GM10266 (cell line): ENCODE measurements around the gene KRT79.

Experiments used
- DNase-seq: peaks from one replicate; pipeline ENCODE4 v3.0.0; 2012; ENCODE audit errors: extremely low spot score
- CTCF ChIP-seq: IDR thresholded peaks from 2 replicates; pipeline ENCODE4 v1.5.1; 2012; ENCODE audit warnings: mild to moderate bottlenecking, low read depth; ENCODE audit not compliant: control insufficient read depth, insufficient read depth; ENCODE audit errors: missing control alignments

The KRT79 gene

DNA sequence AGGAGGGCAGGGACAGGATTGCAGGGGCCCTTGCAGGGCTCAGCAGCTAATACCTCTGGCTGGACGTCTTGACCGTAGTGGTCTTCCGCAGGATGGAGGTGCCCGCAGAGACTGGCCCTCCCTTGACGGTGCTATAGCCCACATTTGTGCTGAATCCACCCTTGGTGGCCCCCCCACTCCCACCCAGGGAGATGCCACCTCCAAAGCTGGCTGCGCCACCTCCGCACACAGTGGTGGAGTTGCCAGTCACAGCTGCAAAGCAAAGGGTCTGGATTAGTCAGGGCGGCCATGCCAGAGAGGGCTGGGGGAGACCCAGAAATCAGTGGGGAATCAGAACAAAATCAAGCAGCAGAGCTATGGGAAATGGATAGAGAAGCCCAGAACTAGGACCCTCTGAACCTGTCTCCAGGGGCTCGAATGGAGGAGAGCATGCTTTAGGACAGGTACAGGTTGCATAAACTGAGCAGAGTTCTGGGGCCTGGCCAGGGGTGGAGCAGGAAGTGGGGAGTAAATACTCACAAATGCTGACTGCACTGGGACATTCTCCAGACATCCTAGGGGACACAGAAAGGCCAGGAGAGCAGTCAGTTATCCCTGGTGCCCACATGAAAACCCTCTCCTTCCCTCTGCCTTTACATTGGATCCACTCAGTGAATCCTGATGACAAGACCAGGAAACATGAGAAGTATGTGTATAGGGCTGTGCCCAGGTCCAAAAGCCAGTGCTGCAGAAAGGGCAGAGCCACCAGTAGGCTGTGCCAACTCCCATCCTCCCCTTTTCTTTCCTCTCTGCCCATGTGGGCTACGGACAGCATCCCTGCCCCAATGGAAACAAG lies 12.1 kb downstream of the KRT79 start:
- TF ChIP-seq CTCF = no peak
- no peak for DNase-seq

DNA sequence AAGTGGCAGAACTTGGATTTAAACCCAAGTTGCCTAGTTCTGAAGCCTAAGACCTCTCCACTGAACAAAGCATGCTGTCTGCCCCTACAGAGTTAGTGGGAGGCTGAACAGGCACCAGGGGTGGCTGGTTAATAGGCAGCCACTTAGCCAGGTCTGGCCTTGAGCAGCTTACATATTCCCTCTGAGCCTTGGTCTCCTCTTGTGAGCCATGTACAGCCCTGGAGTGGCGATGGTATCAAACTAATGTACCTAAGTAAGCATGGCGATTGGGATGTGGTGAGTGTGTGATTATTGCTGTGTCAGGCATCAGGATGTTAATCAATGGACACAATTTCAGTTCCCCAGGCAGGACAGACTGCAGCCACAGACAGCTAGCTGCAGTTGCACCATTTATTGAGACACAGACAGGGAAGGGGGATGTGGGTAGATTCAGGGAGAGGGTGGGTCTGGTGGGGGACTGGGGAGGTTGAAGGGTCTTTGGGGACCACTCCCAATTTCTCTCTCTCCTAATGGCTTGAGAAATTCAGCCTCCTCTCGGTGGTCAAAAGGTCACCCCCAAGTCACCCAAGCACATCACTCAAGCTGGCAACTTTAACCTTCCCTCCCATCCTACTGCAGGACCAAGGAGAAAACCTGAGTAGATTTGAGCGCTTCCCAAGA lies 12.9 kb downstream of the KRT79 start:
- no peak for DNase-seq
- TF ChIP-seq CTCF = no peak

GRCh38 chr12:52820521-52820920 lies 13.6 kb downstream of the KRT79 start:
- TF ChIP-seq CTCF = no peak
- DNase-seq = no peak

GRCh38 chr12:52819731-52820510 lies 14.2 kb downstream of the KRT79 start:
- TF ChIP-seq CTCF = no peak
- no peak for DNase-seq

GRCh38 chr12:52818887-52819420 lies 15.2 kb downstream of the KRT79 start:
- no peak for DNase-seq
- no peak for TF ChIP-seq CTCF

- DNase-seq = no peak
- TF ChIP-seq CTCF = no peak
Measured at GRCh38 chr12:52818388-52818787, 15.7 kb downstream of the KRT79 start.
